Tibial nerve (tissue), 4 donors: ENCODE measurements around the gene SSR1. TPM values are rescaled to one million over a fixed set of nuclear protein-coding genes. Genes with fewer than 3 reads are reported as not detected.

Source experiments
- DNase-seq, 2 donors: peaks; one replicate each; pipeline ENCODE4 v3.0.0-alpha.2; 2019; ENCODE audit warnings: low spot score in 2 of 2
- H3K27ac ChIP-seq, 4 donors: fragments of 200-600 bp; sonication (generic) in 3 of 4; one replicate each; pipeline ENCODE4 v1.5.1; 2017 to 2019; ENCODE audit warnings: mild to moderate bottlenecking in 1 of 4
- H3K27me3 ChIP-seq, 2 donors: fragments of 200-600 bp; sonication (generic) in 1 of 2; one replicate each; pipeline versions ENCODE4 v1.5.1 to v1.6.0; 2017 to 2019
- H3K36me3 ChIP-seq, 3 donors: fragments of 200-600 bp; sonication (generic); one replicate each; pipeline ENCODE4 v1.5.1; 2018 to 2019
- H3K4me1 ChIP-seq, 4 donors: fragments of 200-600 bp; sonication (generic) in 3 of 4; one replicate each; pipeline ENCODE4 v1.5.1; 2017 to 2019
- H3K4me3 ChIP-seq, 4 donors: fragments of 200-600 bp; sonication (generic) in 3 of 4; one replicate each; pipeline ENCODE4 v1.5.1; 2017 to 2019; ENCODE audit warnings: mild to moderate bottlenecking in 1 of 4, moderate library complexity in 1 of 4
- H3K9me3 ChIP-seq, 4 donors: fragments of 200-600 bp; sonication (generic) in 3 of 4; one replicate each; pipeline ENCODE4 v1.5.1; 2017 to 2019
- EP300 ChIP-seq, 2 donors: sonication (generic); formaldehyde crosslinking; IDR thresholded peaks; one replicate each; pipeline ENCODE4 v1.6.1; 2017; ENCODE audit warnings: antibody characterized with exemption in 2 of 2, mild to moderate bottlenecking in 1 of 2
- POLR2A ChIP-seq, 2 donors: fragments of 450-650 bp; IDR thresholded peaks; one replicate each; pipeline ENCODE4 v1.6.1; 2017; ENCODE audit warnings: antibody characterized with exemption in 2 of 2, mild to moderate bottlenecking in 2 of 2, moderate library complexity in 2 of 2
- WGBS, 2 donors: methylation state at CpG; one replicate each; pipeline ENCODE4 v1.1.5; 2018; 5-methylcytosine and 5-hydroxymethylcytosine counted together
- total RNA-seq, 4 donors: library from RNA; depleted of rRNA; stranded (reverse); fragments of >200 nt; gene quantifications; one replicate each; pipeline ENCODE4 v1.1.0, GENCODE V29; 2016
- TF ChIP-seq, protein P1 (sequence below), 5 experiments: fragments of 200-600 bp in 3 of 5; fragments of 450-650 bp in 2 of 5; sonication (generic) in 3 of 5; IDR thresholded peaks; one replicate each; pipeline ENCODE4 v1.5.1; 2016 to 2019; ENCODE audit warnings: antibody characterized with exemption in 5 of 5, mild to moderate bottlenecking in 3 of 5, moderate library complexity in 2 of 5

The SSR1 gene
- total RNA-seq, 4 donors from 2014 or later, result 30.8 to 68.2 (median 51.5) TPM

DNA sequence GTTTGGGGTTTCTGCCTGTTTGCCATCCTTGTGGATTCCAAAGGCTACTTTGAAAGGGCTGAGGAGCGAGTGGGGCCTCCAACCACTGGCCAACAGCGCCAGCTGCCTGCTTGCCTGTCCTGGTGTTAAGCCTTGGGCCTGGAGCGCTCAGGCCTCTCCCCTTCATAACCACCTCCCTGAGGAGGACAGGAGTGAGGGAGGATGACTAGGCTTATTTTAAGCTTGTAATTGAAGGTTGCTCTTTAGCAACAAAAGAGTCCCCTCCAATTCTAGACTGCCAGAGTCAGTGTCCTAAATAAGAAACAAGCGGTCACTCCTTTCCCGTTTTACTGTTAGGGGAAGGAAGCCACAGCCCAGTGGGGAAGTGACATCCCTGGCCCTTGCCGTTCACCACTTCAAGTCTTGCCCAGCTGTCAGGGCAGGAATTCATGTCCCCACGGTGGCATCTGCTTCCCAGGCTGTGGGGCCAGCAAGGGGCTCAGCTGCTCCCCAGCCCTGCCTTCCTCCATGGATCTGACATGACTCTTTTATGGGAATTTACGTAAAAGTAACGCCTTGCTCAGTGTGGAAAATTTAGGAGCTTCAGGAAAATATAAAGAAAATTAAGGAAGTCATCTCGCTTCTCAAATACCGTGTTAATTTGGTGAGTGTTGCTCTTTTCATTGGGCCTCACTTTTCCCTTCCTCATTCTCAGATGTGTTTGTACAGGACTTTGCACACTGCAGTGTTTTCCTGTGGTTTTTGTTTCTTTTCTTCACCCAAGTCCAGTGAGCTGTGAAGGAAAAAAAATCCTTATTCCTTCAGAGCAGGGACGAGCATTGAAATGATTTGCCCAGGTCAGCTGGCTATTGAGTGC lies 57.8 kb downstream of the SSR1 start:
- DNase-seq, result no peak
- no peak overlapping the region for H3K4me3 ChIP-seq
- peaks cover 0 to 18% (median 0%) of the 10 kb centered on the region in 4 donors for H3K9me3 ChIP-seq
- peaks cover 0 to 8% (median 0%) of the 10 kb centered on the region in 4 donors for H3K4me1 ChIP-seq
- peak overlapping the region in 2 of 4 donors; percentile 34 to 70 for H3K27ac ChIP-seq
- TF ChIP-seq POLR2A (IDR thresholded peaks at IDR 0.05) (no peak), EP300 (IDR thresholded peaks at IDR 0.05) (peak in 1 of 2 donors; percentile 39)
- TF ChIP-seq, protein P1, sequence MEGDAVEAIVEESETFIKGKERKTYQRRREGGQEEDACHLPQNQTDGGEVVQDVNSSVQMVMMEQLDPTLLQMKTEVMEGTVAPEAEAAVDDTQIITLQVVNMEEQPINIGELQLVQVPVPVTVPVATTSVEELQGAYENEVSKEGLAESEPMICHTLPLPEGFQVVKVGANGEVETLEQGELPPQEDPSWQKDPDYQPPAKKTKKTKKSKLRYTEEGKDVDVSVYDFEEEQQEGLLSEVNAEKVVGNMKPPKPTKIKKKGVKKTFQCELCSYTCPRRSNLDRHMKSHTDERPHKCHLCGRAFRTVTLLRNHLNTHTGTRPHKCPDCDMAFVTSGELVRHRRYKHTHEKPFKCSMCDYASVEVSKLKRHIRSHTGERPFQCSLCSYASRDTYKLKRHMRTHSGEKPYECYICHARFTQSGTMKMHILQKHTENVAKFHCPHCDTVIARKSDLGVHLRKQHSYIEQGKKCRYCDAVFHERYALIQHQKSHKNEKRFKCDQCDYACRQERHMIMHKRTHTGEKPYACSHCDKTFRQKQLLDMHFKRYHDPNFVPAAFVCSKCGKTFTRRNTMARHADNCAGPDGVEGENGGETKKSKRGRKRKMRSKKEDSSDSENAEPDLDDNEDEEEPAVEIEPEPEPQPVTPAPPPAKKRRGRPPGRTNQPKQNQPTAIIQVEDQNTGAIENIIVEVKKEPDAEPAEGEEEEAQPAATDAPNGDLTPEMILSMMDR (IDR thresholded peaks at IDR 0.05), result no peak
- no peaks in the 10 kb centered on the region for H3K27me3 ChIP-seq
- H3K36me3 ChIP-seq, result peaks cover 0 to 19% (median 0%) of the 10 kb centered on the region in 3 donors
- 70 to 74% methylated on average over 10 to 12 of the region's 12 CpGs for WGBS, 2 donors

DNA sequence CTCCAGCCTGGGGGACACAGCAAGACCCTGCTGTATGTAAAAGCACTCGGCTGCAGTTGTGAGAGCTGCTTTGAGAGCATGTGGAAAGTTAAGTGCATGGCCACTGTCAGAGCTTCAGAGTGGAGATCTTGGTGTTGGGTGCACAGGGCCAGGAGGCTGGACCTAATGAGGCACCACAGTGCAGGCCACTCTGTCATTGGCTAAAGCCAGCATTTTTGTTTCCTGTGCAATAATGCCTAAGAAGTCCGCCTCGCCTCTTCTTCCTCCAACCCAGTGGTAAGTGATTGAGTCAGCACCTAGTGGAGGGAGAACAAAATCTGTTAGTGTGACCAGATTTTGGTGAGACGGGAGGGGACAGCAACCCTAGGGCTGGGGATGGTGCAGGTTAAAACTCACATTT lies 60.6 kb downstream of the SSR1 start:
- DNase-seq, result no peak

DNA sequence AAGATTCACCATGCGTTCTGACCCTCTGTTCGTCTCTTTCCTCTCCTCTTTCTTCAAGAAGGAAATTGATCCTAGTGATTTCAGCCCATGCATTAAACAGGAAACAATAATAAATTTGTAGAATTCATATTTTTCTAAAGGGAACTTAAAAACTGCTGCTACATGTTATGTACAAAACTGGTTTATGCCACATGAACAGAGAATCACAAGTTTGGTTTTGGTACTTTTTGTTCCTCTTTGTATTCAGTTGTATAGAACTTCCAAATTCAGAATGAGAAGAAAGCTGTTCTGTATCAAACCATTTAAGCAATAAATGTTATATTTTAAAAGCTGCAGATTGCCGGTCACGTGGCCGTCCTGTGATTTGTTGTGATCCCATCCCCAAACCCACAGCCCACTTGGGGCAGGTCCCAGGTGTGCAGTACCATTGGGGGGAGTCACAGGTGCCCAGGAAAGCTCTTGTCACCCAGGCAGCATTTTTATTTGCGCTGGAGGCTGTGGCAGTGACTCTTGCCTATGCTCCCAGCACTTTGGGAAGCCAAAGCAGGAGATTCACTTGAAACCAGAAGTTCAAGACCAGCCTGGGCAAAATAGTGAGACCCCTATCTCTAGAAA lies 61.2 kb downstream of the SSR1 start:
- H3K9me3 ChIP-seq, result peaks cover 0 to 15% (median 0%) of the 10 kb centered on the region in 4 donors
- peaks cover 0 to 7% (median 0%) of the 10 kb centered on the region in 4 donors for H3K4me1 ChIP-seq
- H3K4me3 ChIP-seq, result no peak overlapping the region
- no peak for DNase-seq
- H3K36me3 ChIP-seq, result peaks cover 0 to 53% (median 16%) of the 10 kb centered on the region in 3 donors
- H3K27ac ChIP-seq, result peak overlapping the region in 2 of 4 donors; percentile 48 to 49
- 84 to 87% methylated on average over 6 of the region's 6 CpGs for WGBS, 2 donors
- TF ChIP-seq, protein P1 (IDR thresholded peaks at IDR 0.05), result no peak
- no peak for TF ChIP-seq EP300 (IDR thresholded peaks at IDR 0.05)
- no peak for TF ChIP-seq POLR2A (IDR thresholded peaks at IDR 0.05)
- no peaks in the 10 kb centered on the region for H3K27me3 ChIP-seq

More for the DNA sequence above, 60.6 kb downstream of the SSR1 start:
- H3K4me3 ChIP-seq, result no peak overlapping the region
- H3K36me3 ChIP-seq, result peaks cover 0 to 47% (median 10%) of the 10 kb centered on the region in 3 donors
- no peak for TF ChIP-seq EP300 (IDR thresholded peaks at IDR 0.05)
- TF ChIP-seq POLR2A (IDR thresholded peaks at IDR 0.05), result no peak
- TF ChIP-seq, protein P1 (IDR thresholded peaks at IDR 0.05), result no peak
- 73 to 92% methylated on average over 3 to 4 of the region's 4 CpGs for WGBS, 2 donors
- H3K27me3 ChIP-seq, result no peaks in the 10 kb centered on the region
- peak overlapping the region in 2 of 4 donors; percentile 48 to 49 for H3K27ac ChIP-seq
- peaks cover 0 to 18% (median 0%) of the 10 kb centered on the region in 4 donors for H3K9me3 ChIP-seq
- H3K4me1 ChIP-seq, result peaks cover 0 to 7% (median 0%) of the 10 kb centered on the region in 4 donors

GRCh38 chr6:7250812-7251211 lies 62.2 kb downstream of the SSR1 start:
- Histone ChIP-seq H3K9me3 (peaks cover 0 to 6% (median 0%) of the 10 kb centered on the region in 4 donors), H3K4me1 (peaks cover 0 to 7% (median 0%) of the 10 kb centered on the region in 4 donors), H3K27me3 (no peaks in the 10 kb centered on the region), H3K27ac (no peak overlapping the region), H3K4me3 (no peak overlapping the region), H3K36me3 (peaks cover 0 to 63% (median 21%) of the 10 kb centered on the region in 3 donors)
- no peak for DNase-seq
- WGBS, 2 donors, result 90 to 93% methylated on average over 8 of the region's 8 CpGs
- TF ChIP-seq EP300 (IDR thresholded peaks at IDR 0.05), result no peak
- TF ChIP-seq, protein P1 (IDR thresholded peaks at IDR 0.05), result no peak
